ENCODE data around the gene GSTT2.
"Not testable (repeated sequence)": the region's sequence is repeated elsewhere in the genome, so short reads cannot be mapped to it uniquely, and the experiment has no call there.

Gene GSTT2

GRCh38 chr22:23977304-23977703 is 2.6 kb upstream of the GSTT2 start:
- not testable (repeated sequence) for H3K36me3 ChIP-seq (ENCODE audit: insufficient read depth, low read length); H3K9me3 ChIP-seq (ENCODE audit: insufficient read depth, low read depth, low read length); H3K27me3 ChIP-seq (ENCODE audit: insufficient read depth, low read length); H3K4me3 ChIP-seq (ENCODE audit: low read length); H3K27ac ChIP-seq (ENCODE audit: low read depth, low read length); H3K9ac ChIP-seq (ENCODE audit: low read depth, low read length); H3K4me1 ChIP-seq (ENCODE audit: insufficient read depth, low read length)
- 97% methylated on average over 5 of the region's 12 CpGs for WGBS

GRCh38 chr22:23980567-23980966 is 633 bp downstream of the GSTT2 start:
- not testable (repeated sequence) for H3K27ac ChIP-seq (ENCODE audit: low read depth, low read length); H3K4me3 ChIP-seq (ENCODE audit: low read length); H3K9ac ChIP-seq (ENCODE audit: low read depth, low read length); H3K9me3 ChIP-seq (ENCODE audit: insufficient read depth, low read depth, low read length); H3K4me1 ChIP-seq (ENCODE audit: insufficient read depth, low read length); H3K27me3 ChIP-seq (ENCODE audit: insufficient read depth, low read length); H3K36me3 ChIP-seq (ENCODE audit: insufficient read depth, low read length)
- WGBS: no CpG with 5 or more reads among the region's 7 CpGs

GRCh38 chr22:23984430-23984829 is 4.5 kb downstream of the GSTT2 start:
- 10% methylated on average over 6 of the region's 6 CpGs for WGBS
- no peaks in the 10 kb centered on the region for H3K36me3 ChIP-seq (ENCODE audit: insufficient read depth, low read length)
- H3K9me3 ChIP-seq (ENCODE audit: insufficient read depth, low read depth, low read length): no peaks in the 10 kb centered on the region
- H3K4me1 ChIP-seq (ENCODE audit: insufficient read depth, low read length): no peaks in the 10 kb centered on the region
- H3K4me3 ChIP-seq (ENCODE audit: low read length): no peak overlapping the region
- H3K27me3 ChIP-seq (ENCODE audit: insufficient read depth, low read length): no peaks in the 10 kb centered on the region
- no peak overlapping the region for H3K27ac ChIP-seq (ENCODE audit: low read depth, low read length)
- H3K9ac ChIP-seq (ENCODE audit: low read depth, low read length): no peak overlapping the region

GRCh38 chr22:23986089-23986488 is 6.2 kb downstream of the GSTT2 start:
- H3K9ac ChIP-seq (ENCODE audit: low read depth, low read length); H3K4me3 ChIP-seq (ENCODE audit: low read length); H3K27ac ChIP-seq (ENCODE audit: low read depth, low read length); H3K4me1 ChIP-seq (ENCODE audit: insufficient read depth, low read length); H3K36me3 ChIP-seq (ENCODE audit: insufficient read depth, low read length); H3K27me3 ChIP-seq (ENCODE audit: insufficient read depth, low read length); H3K9me3 ChIP-seq (ENCODE audit: insufficient read depth, low read depth, low read length): not testable (repeated sequence)
- WGBS: 79% methylated on average over 8 of the region's 8 CpGs

- not testable (repeated sequence) for H3K4me1 ChIP-seq (ENCODE audit: insufficient read depth, low read length); H3K9me3 ChIP-seq (ENCODE audit: insufficient read depth, low read depth, low read length); H3K9ac ChIP-seq (ENCODE audit: low read depth, low read length); H3K36me3 ChIP-seq (ENCODE audit: insufficient read depth, low read length); H3K27ac ChIP-seq (ENCODE audit: low read depth, low read length); H3K27me3 ChIP-seq (ENCODE audit: insufficient read depth, low read length); H3K4me3 ChIP-seq (ENCODE audit: low read length)
- 73% methylated on average over 4 of the region's 4 CpGs for WGBS
Measured at GRCh38 chr22:23986538-23987178, 6.7 kb downstream of the GSTT2 start.

- H3K4me3 ChIP-seq (ENCODE audit: low read length); H3K27me3 ChIP-seq (ENCODE audit: insufficient read depth, low read length); H3K27ac ChIP-seq (ENCODE audit: low read depth, low read length); H3K9me3 ChIP-seq (ENCODE audit: insufficient read depth, low read depth, low read length); H3K9ac ChIP-seq (ENCODE audit: low read depth, low read length); H3K36me3 ChIP-seq (ENCODE audit: insufficient read depth, low read length); H3K4me1 ChIP-seq (ENCODE audit: insufficient read depth, low read length): not testable (repeated sequence)
- WGBS: 45% methylated on average over 1 of the region's 3 CpGs
Measured at GRCh38 chr22:23989583-23990244, 9.8 kb downstream of the GSTT2 start.

- H3K36me3 ChIP-seq (ENCODE audit: insufficient read depth, low read length); H3K4me3 ChIP-seq (ENCODE audit: low read length); H3K27me3 ChIP-seq (ENCODE audit: insufficient read depth, low read length); H3K9ac ChIP-seq (ENCODE audit: low read depth, low read length); H3K9me3 ChIP-seq (ENCODE audit: insufficient read depth, low read depth, low read length); H3K27ac ChIP-seq (ENCODE audit: low read depth, low read length); H3K4me1 ChIP-seq (ENCODE audit: insufficient read depth, low read length): not testable (repeated sequence)
- WGBS: 85% methylated on average over 2 of the region's 2 CpGs
Measured at GRCh38 chr22:23993080-23993479, 13.1 kb downstream of the GSTT2 start.

- H3K9me3 ChIP-seq (ENCODE audit: insufficient read depth, low read depth, low read length); H3K9ac ChIP-seq (ENCODE audit: low read depth, low read length); H3K27me3 ChIP-seq (ENCODE audit: insufficient read depth, low read length); H3K36me3 ChIP-seq (ENCODE audit: insufficient read depth, low read length); H3K4me1 ChIP-seq (ENCODE audit: insufficient read depth, low read length); H3K27ac ChIP-seq (ENCODE audit: low read depth, low read length); H3K4me3 ChIP-seq (ENCODE audit: low read length): not testable (repeated sequence)
- 88% methylated on average over 3 of the region's 4 CpGs for WGBS
Measured at GRCh38 chr22:23993581-23994177, 13.7 kb downstream of the GSTT2 start.

- no peak overlapping the region for H3K27ac ChIP-seq (ENCODE audit: low read depth, low read length)
- H3K9ac ChIP-seq (ENCODE audit: low read depth, low read length): no peak overlapping the region
- no peaks in the 10 kb centered on the region for H3K36me3 ChIP-seq (ENCODE audit: insufficient read depth, low read length)
- H3K4me3 ChIP-seq (ENCODE audit: low read length): no peak overlapping the region
- H3K27me3 ChIP-seq (ENCODE audit: insufficient read depth, low read length): no peaks in the 10 kb centered on the region; the same call in 1 of the 2 replicates
- peaks cover 6% of the 10 kb centered on the region for H3K4me1 ChIP-seq (ENCODE audit: insufficient read depth, low read length)
- H3K9me3 ChIP-seq (ENCODE audit: insufficient read depth, low read depth, low read length): no peaks in the 10 kb centered on the region
- WGBS: 93% methylated on average over 3 of the region's 3 CpGs
Measured at GRCh38 chr22:23997092-23997491, 17.2 kb downstream of the GSTT2 start.

- not testable (repeated sequence) for H3K36me3 ChIP-seq (ENCODE audit: insufficient read depth, low read length); H3K9me3 ChIP-seq (ENCODE audit: insufficient read depth, low read depth, low read length); H3K4me1 ChIP-seq (ENCODE audit: insufficient read depth, low read length); H3K27ac ChIP-seq (ENCODE audit: low read depth, low read length); H3K27me3 ChIP-seq (ENCODE audit: insufficient read depth, low read length); H3K4me3 ChIP-seq (ENCODE audit: low read length); H3K9ac ChIP-seq (ENCODE audit: low read depth, low read length)
- WGBS: 94% methylated on average over 7 of the region's 7 CpGs
Measured at GRCh38 chr22:23999779-24000178, 19.8 kb downstream of the GSTT2 start.

- WGBS: 67% methylated on average over 9 of the region's 9 CpGs
- peaks cover 6% of the 10 kb centered on the region for H3K4me1 ChIP-seq (ENCODE audit: insufficient read depth, low read length)
- peak overlapping the region; percentile 54; the same call in 1 of the 2 replicates for H3K27ac ChIP-seq (ENCODE audit: low read depth, low read length)
- H3K9ac ChIP-seq (ENCODE audit: low read depth, low read length): peak overlapping the region; percentile 1; the same call in 1 of the 2 replicates
- no peaks in the 10 kb centered on the region for H3K36me3 ChIP-seq (ENCODE audit: insufficient read depth, low read length)
- H3K4me3 ChIP-seq (ENCODE audit: low read length): no peak overlapping the region
- H3K9me3 ChIP-seq (ENCODE audit: insufficient read depth, low read depth, low read length): no peaks in the 10 kb centered on the region
- no peaks in the 10 kb centered on the region; the same call in 1 of the 2 replicates for H3K27me3 ChIP-seq (ENCODE audit: insufficient read depth, low read length)
Measured at GRCh38 chr22:24001314-24001713, 21.4 kb downstream of the GSTT2 start.
